ENCODE results near the gene TDRD10.

DNA sequence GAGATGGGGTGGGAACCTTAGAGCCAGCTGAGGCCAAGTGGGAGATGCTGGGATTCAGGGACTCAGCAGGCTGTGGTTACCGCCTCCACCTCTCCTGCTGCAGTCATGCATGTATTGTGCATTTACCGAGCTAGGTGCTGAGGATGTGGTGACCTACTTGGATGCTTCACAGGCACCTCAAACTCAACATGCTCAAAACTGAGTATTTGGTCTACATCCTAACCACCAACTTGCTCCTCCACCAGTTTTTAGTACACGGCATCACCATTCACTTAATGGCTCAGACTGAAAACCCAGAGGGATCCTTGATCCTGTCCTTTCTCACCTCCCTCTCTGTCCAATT lies 71.1 kb downstream of the TDRD10 start:
- TF ChIP-seq, protein P1, sequence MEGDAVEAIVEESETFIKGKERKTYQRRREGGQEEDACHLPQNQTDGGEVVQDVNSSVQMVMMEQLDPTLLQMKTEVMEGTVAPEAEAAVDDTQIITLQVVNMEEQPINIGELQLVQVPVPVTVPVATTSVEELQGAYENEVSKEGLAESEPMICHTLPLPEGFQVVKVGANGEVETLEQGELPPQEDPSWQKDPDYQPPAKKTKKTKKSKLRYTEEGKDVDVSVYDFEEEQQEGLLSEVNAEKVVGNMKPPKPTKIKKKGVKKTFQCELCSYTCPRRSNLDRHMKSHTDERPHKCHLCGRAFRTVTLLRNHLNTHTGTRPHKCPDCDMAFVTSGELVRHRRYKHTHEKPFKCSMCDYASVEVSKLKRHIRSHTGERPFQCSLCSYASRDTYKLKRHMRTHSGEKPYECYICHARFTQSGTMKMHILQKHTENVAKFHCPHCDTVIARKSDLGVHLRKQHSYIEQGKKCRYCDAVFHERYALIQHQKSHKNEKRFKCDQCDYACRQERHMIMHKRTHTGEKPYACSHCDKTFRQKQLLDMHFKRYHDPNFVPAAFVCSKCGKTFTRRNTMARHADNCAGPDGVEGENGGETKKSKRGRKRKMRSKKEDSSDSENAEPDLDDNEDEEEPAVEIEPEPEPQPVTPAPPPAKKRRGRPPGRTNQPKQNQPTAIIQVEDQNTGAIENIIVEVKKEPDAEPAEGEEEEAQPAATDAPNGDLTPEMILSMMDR (conservative IDR thresholded peaks at IDR 0.05; ENCODE audit: low read depth, low read length) = no peak
- TF ChIP-seq RAD21 (IDR thresholded peaks at IDR 0.05; ENCODE audit: low read length) (no peak), POLR2A (IDR thresholded peaks at IDR 0.05; ENCODE audit: low read depth, low read length) (no peak), BHLHE40 (IDR thresholded peaks at IDR 0.05; ENCODE audit: low read depth, low read length) (no peak), CEBPB (IDR thresholded peaks at IDR 0.05; ENCODE audit: low read depth, low read length) (no peak), MAFK (IDR thresholded peaks at IDR 0.05; ENCODE audit: low read depth, low read length) (no peak), MXI1 (IDR thresholded peaks at IDR 0.05; ENCODE audit: borderline replicate concordance, low read depth, low read length) (no peak), RCOR1 (IDR thresholded peaks at IDR 0.05; ENCODE audit: insufficient replicate concordance, low read length) (no peak), MAZ (IDR thresholded peaks at IDR 0.05; ENCODE audit: borderline replicate concordance, low read depth, low read length) (no peak), RFX5 (IDR thresholded peaks at IDR 0.05; ENCODE audit: low read depth, low read length) (no peak), SMC3 (IDR thresholded peaks at IDR 0.05; ENCODE audit: low read depth, low read length) (no peak)
- TF ChIP-seq, protein P2, sequence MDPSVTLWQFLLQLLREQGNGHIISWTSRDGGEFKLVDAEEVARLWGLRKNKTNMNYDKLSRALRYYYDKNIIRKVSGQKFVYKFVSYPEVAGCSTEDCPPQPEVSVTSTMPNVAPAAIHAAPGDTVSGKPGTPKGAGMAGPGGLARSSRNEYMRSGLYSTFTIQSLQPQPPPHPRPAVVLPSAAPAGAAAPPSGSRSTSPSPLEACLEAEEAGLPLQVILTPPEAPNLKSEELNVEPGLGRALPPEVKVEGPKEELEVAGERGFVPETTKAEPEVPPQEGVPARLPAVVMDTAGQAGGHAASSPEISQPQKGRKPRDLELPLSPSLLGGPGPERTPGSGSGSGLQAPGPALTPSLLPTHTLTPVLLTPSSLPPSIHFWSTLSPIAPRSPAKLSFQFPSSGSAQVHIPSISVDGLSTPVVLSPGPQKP (IDR thresholded peaks at IDR 0.05; ENCODE audit: borderline replicate concordance, low read depth, low read length) = no peak
- TF ChIP-seq, protein P3, sequence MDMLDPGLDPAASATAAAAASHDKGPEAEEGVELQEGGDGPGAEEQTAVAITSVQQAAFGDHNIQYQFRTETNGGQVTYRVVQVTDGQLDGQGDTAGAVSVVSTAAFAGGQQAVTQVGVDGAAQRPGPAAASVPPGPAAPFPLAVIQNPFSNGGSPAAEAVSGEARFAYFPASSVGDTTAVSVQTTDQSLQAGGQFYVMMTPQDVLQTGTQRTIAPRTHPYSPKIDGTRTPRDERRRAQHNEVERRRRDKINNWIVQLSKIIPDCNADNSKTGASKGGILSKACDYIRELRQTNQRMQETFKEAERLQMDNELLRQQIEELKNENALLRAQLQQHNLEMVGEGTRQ (IDR thresholded peaks at IDR 0.05; ENCODE audit: low read depth, low read length) = no peak

All from IMR-90 (cell line).